ENCODE data around the gene SNX27.
"Not testable (repeated sequence)": the region's sequence is repeated elsewhere in the genome, so short reads cannot be mapped to it uniquely, and the experiment has no call there.

SNX27 gene

DNA sequence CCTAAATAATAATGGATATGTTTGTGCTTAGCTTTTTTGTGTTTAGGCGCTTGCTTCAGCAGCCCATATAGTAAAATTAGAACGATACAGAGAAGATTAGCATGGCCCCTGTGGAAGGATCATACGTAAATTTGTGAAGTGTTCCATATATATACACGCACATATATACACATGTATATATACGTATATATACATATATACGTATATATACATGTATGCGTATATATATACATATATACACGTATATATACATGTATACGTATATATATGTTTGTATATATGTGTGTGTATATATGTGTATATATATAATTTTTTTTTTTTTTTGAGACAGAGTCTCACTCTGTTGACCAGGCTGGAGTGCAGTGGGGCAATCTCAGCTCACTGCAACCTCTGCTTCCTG is 17.4 kb downstream of the SNX27 start:
- DNase-seq (ENCODE audit: extremely low spot score): no peak
- POLR2A ChIA-PET: no interaction called here
- no peak for TF ChIP-seq NFRKB (IDR thresholded peaks at IDR 0.05)
- no peak for TF ChIP-seq SUZ12 (IDR thresholded peaks at IDR 0.05)
- no peak for TF ChIP-seq FOXA1 (IDR thresholded peaks at IDR 0.05)
- no peak for TF ChIP-seq LEF1 (IDR thresholded peaks at IDR 0.05; ENCODE audit: borderline replicate concordance)
- no peak for TF ChIP-seq BHLHE40 (IDR thresholded peaks at IDR 0.05; ENCODE audit: borderline replicate concordance)
- TF ChIP-seq ZNF384 (IDR thresholded peaks at IDR 0.05): no peak
- CTCF ChIA-PET: no interaction called here

DNA sequence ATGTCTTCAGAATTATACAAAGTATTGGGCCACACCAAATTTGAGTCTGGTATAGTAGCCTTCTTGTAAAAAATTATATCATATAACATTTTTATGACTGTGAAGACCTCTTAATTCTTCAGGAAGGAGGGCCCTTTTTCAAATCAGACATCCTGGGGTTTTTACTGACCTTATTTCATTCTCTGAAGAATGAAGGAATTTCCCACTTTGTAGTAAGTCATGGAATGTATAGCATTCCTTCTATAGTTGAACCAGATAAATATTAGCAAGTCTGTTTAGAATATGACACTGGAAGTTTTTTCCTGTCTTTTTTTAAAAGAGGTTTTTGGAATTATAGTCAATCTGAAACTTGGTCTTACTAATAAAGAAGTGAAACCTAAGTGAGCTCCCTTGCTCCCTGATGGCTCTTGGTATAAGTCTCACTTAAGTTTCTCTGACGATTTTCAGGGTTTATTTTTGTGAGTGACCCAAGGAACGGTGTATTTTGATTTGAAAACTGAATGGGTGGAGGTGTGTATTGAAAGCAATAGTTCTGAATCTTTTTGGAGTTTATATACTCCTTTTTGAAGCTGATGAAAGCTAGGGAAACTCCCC is 23.7 kb downstream of the SNX27 start:
- POLR2A ChIA-PET: interaction anchor here (1.4 to 1.6 kb wide), 2 partner anchors 16 to 20 kb away, joined by 3 to 4 read pairs; no protein-coding TSS in a partner anchor
- TF ChIP-seq NFRKB (IDR thresholded peaks at IDR 0.05) (no peak), FOXM1 (IDR thresholded peaks at IDR 0.05; ENCODE audit: borderline replicate concordance) (no peak), ELF4 (IDR thresholded peaks at IDR 0.05) (no peak), HDGF (IDR thresholded peaks at IDR 0.05; ENCODE audit: borderline replicate concordance) (no peak), LEF1 (IDR thresholded peaks at IDR 0.05; ENCODE audit: borderline replicate concordance) (no peak), FOXA1 (IDR thresholded peaks at IDR 0.05) (no peak), FOXK2 (IDR thresholded peaks at IDR 0.05) (no peak), L3MBTL2 (conservative IDR thresholded peaks at IDR 0.05) (no peak), BHLHE40 (IDR thresholded peaks at IDR 0.05; ENCODE audit: borderline replicate concordance) (no peak), SP1 (IDR thresholded peaks at IDR 0.05) (no peak), SUZ12 (IDR thresholded peaks at IDR 0.05) (no peak)
- CTCF ChIA-PET: interaction anchor here (0.5 to 0.7 kb wide), 3 partner anchors 16 to 264 kb away, joined by 3 to 5 read pairs (median 3); no protein-coding TSS in a partner anchor
- no peak for DNase-seq (ENCODE audit: extremely low spot score)

DNA sequence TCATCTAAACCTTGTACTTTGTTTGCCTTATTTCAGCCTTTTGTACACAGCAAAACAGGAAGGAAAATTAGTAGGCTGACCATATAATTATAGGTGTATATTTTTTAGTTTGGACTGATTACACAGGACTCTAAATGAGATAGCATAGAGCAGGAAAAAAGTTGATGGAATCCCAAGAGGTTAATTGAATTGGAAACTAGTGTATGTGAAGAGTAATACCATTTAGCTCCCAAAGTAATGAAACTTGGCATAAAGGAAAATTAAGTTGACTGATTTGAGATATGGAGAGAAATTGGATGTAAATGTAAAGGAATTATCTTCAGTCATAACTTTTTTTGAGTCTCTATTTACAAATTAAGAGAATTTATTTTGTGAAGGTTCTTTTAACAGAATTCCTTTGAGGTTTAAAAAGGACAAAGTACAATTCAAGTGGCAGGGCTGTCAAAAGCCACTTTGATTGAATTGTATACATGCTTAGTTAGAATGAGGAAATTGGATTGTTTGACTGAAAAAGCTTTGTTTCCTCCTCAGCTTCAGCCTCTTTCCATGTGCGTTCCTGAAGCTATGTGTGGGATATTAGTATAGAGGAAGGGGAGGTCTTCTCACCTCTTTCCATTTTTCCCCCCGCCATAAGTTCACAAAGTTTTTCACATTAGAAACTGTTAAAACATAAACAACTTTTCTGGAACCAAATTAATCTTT is 26.4 kb downstream of the SNX27 start:
- TF ChIP-seq ARNT (IDR thresholded peaks at IDR 0.05) (no peak), CTBP1 (IDR thresholded peaks at IDR 0.05; ENCODE audit: borderline replicate concordance) (no peak), FOXK2 (IDR thresholded peaks at IDR 0.05) (no peak), HDGF (IDR thresholded peaks at IDR 0.05; ENCODE audit: borderline replicate concordance) (no peak), ELF4 (IDR thresholded peaks at IDR 0.05) (no peak), L3MBTL2 (conservative IDR thresholded peaks at IDR 0.05) (no peak), FOXA1 (IDR thresholded peaks at IDR 0.05) (no peak), NFRKB (IDR thresholded peaks at IDR 0.05) (no peak), TARDBP (IDR thresholded peaks at IDR 0.05) (no peak), SUZ12 (IDR thresholded peaks at IDR 0.05) (no peak), ZNF384 (IDR thresholded peaks at IDR 0.05) (no peak), BHLHE40 (IDR thresholded peaks at IDR 0.05; ENCODE audit: borderline replicate concordance) (no peak), FOXM1 (IDR thresholded peaks at IDR 0.05; ENCODE audit: borderline replicate concordance) (no peak), SP1 (IDR thresholded peaks at IDR 0.05) (no peak), LEF1 (IDR thresholded peaks at IDR 0.05; ENCODE audit: borderline replicate concordance) (no peak)
- TF ChIP-seq, protein P1, sequence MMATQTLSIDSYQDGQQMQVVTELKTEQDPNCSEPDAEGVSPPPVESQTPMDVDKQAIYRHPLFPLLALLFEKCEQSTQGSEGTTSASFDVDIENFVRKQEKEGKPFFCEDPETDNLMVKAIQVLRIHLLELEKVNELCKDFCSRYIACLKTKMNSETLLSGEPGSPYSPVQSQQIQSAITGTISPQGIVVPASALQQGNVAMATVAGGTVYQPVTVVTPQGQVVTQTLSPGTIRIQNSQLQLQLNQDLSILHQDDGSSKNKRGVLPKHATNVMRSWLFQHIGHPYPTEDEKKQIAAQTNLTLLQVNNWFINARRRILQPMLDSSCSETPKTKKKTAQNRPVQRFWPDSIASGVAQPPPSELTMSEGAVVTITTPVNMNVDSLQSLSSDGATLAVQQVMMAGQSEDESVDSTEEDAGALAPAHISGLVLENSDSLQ (IDR thresholded peaks at IDR 0.05): no peak
- no peak for DNase-seq (ENCODE audit: extremely low spot score)
- CTCF ChIA-PET: no interaction called here
- POLR2A ChIA-PET: no interaction called here

DNA sequence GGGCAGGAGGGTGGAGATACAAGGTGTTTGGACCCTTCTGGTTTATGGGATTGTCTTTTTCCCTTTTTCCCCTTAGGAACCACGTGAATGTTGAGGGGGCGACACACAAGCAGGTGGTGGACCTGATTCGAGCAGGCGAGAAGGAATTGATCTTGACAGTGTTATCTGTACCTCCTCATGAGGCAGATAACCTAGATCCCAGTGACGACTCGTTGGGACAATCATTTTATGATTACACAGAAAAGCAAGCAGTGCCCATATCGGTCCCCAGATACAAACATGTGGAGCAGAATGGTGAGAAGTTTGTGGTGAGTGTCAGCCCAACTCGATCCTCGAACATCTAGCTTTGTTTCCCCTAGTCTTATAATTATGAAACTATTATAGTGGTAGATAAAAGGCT is 27.0 kb downstream of the SNX27 start:
- no peak for DNase-seq (ENCODE audit: extremely low spot score)
- POLR2A ChIA-PET: no interaction called here
- TF ChIP-seq ARNT (IDR thresholded peaks at IDR 0.05) (no peak), HDGF (IDR thresholded peaks at IDR 0.05; ENCODE audit: borderline replicate concordance) (no peak), NFRKB (IDR thresholded peaks at IDR 0.05) (no peak), SUZ12 (IDR thresholded peaks at IDR 0.05) (no peak), ZNF384 (IDR thresholded peaks at IDR 0.05) (no peak), ELF4 (IDR thresholded peaks at IDR 0.05) (no peak), L3MBTL2 (conservative IDR thresholded peaks at IDR 0.05) (no peak), LEF1 (IDR thresholded peaks at IDR 0.05; ENCODE audit: borderline replicate concordance) (no peak), FOXK2 (IDR thresholded peaks at IDR 0.05) (no peak), BHLHE40 (IDR thresholded peaks at IDR 0.05; ENCODE audit: borderline replicate concordance) (no peak), FOXM1 (IDR thresholded peaks at IDR 0.05; ENCODE audit: borderline replicate concordance) (no peak), FOXA1 (IDR thresholded peaks at IDR 0.05) (no peak), CTBP1 (IDR thresholded peaks at IDR 0.05; ENCODE audit: borderline replicate concordance) (no peak), SP1 (IDR thresholded peaks at IDR 0.05) (no peak), TARDBP (IDR thresholded peaks at IDR 0.05) (no peak)
- TF ChIP-seq, protein P1 (IDR thresholded peaks at IDR 0.05): no peak
- CTCF ChIA-PET: no interaction called here

DNA sequence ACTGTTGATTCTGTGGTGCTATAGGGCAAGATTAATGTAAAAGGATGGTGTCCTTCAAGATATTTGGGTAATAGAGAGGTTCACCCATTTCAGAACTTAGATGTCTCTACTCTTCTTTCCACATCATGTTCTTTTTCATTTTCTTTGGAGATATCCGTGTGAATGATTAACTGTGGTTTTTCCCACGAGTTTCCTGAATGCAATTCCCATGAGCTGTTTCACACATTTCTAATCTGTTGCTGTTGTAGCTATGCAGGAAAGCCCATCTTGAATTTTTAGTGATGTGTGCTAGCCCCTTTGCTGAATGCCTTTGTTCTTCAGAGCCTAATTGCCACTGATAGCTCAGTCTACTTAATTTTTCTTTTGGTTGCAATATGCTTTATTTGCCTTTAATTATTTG is 27.6 kb downstream of the SNX27 start:
- TF ChIP-seq NFRKB (IDR thresholded peaks at IDR 0.05) (no peak), TARDBP (IDR thresholded peaks at IDR 0.05) (no peak), FOXM1 (IDR thresholded peaks at IDR 0.05; ENCODE audit: borderline replicate concordance) (no peak), ZNF384 (IDR thresholded peaks at IDR 0.05) (no peak), HDGF (IDR thresholded peaks at IDR 0.05; ENCODE audit: borderline replicate concordance) (no peak), LEF1 (IDR thresholded peaks at IDR 0.05; ENCODE audit: borderline replicate concordance) (no peak), L3MBTL2 (conservative IDR thresholded peaks at IDR 0.05) (no peak), CTBP1 (IDR thresholded peaks at IDR 0.05; ENCODE audit: borderline replicate concordance) (no peak), ELF4 (IDR thresholded peaks at IDR 0.05) (no peak), SUZ12 (IDR thresholded peaks at IDR 0.05) (no peak), FOXK2 (IDR thresholded peaks at IDR 0.05) (no peak)
- CTCF ChIA-PET: interaction anchor here (0.7 to 0.9 kb wide), 2 partner anchors 9 to 95 kb away, joined by 3 read pairs; no protein-coding TSS in a partner anchor
- POLR2A ChIA-PET: no interaction called here
- no peak for DNase-seq (ENCODE audit: extremely low spot score)

DNA sequence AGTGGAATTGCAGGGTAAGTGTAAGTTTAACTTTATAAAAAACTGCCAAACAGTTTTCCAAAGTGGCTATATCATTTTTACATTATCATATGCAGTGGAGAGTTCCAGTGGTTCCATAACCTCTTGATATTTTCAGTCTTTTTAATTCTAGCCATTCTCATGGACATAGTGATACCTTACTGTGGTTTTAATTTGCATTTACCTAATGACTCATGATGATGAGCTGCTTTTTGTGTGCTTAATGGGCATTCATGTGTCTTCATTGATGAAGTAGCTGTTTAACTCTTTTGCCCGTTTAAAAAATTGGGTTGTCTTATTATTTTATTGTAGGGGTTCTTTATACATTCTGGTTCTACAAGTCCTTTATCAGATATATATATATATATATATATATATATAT is 29.4 kb downstream of the SNX27 start:
- TF ChIP-seq LEF1 (IDR thresholded peaks at IDR 0.05; ENCODE audit: borderline replicate concordance) (no peak), HDGF (IDR thresholded peaks at IDR 0.05; ENCODE audit: borderline replicate concordance) (no peak), FOXK2 (IDR thresholded peaks at IDR 0.05) (no peak), BHLHE40 (IDR thresholded peaks at IDR 0.05; ENCODE audit: borderline replicate concordance) (no peak), L3MBTL2 (conservative IDR thresholded peaks at IDR 0.05) (no peak), SUZ12 (IDR thresholded peaks at IDR 0.05) (no peak), FOXM1 (IDR thresholded peaks at IDR 0.05; ENCODE audit: borderline replicate concordance) (no peak)

DNA sequence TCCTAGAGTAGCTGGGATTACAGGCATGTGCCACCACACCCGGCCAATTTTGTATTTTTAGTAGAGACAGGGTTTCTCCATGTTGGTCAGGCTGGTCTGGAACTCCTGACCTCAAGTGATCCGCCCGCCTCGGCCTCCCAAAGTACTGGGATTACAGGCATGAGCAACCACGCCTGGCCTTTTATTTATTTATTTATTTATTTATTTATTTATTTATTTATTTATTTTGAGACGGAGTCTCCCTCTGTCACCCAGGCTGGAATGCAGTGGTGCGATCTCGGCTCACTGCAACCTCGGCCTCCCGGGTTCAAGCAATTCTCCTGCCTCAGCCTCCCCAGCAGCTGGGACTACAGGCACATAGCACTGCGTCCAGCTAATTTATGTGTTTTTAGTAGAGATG is 31.2 kb downstream of the SNX27 start:
- POLR2A ChIA-PET; DNase-seq (ENCODE audit: extremely low spot score): not testable (repeated sequence)
- CTCF ChIA-PET: interaction anchor here (0.7 kb wide), 1 partner anchor 245 kb away, joined by 3 read pairs; no protein-coding TSS in a partner anchor

More for the DNA sequence above, 29.4 kb downstream of the SNX27 start:
- ChIA-PET POLR2A (no interaction called here), CTCF (no interaction called here)
- no peak for DNase-seq (ENCODE audit: extremely low spot score)
